SIG-M5 (cell line): Measurements from ENCODE around the gene BTG1.
A peak's percentile ranks its signal among the peaks of the same experiment; 100 is the strongest.
"Not testable (repeated sequence)": the region's sequence is repeated elsewhere in the genome, so short reads cannot be mapped to it uniquely, and the experiment has no call there.

Source experiments
- DNase-seq: peaks from one replicate; lab custom pipeline; 2025; lab: John Stamatoyannopoulos, UW

BTG1 gene

GRCh38 chr12:92149563-92149962, 3.9 kb upstream of the BTG1 start:
- no peak for DNase-seq

DNA sequence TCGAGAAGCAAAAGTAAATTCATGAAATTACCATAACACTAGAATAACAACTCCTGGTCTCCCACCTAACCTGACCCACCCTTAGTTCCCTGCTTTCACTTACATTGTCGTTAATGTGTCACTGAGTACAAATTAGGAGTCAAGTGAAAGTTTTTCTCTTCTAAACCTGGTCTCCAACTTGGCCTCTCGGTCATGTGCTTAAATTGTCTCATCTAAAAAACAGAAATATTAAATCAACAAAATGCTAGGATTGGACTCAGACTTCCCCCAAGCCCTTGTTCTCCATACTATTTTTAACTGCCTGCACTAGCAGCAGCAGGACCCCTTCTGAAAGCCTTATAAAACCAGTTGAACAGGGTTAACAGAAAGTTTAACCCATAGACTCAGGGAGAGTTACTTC, 1.8 kb upstream of the BTG1 start:
- DNase-seq = no peak

GRCh38 chr12:92146497-92147224, 1.0 kb upstream of the BTG1 start:
- no peak for DNase-seq

GRCh38 chr12:92145481-92145730, 240 bp downstream of the BTG1 start:
- DNase-seq = no peak

- no peak for DNase-seq
Measured at GRCh38 chr12:92144631-92145480, 790 bp downstream of the BTG1 start.

- peak; percentile 68 for DNase-seq
Measured at GRCh38 chr12:92143686-92144630, 1.7 kb downstream of the BTG1 start.

GRCh38 chr12:92143258-92143657, 2.4 kb downstream of the BTG1 start:
- DNase-seq = no peak

DNA sequence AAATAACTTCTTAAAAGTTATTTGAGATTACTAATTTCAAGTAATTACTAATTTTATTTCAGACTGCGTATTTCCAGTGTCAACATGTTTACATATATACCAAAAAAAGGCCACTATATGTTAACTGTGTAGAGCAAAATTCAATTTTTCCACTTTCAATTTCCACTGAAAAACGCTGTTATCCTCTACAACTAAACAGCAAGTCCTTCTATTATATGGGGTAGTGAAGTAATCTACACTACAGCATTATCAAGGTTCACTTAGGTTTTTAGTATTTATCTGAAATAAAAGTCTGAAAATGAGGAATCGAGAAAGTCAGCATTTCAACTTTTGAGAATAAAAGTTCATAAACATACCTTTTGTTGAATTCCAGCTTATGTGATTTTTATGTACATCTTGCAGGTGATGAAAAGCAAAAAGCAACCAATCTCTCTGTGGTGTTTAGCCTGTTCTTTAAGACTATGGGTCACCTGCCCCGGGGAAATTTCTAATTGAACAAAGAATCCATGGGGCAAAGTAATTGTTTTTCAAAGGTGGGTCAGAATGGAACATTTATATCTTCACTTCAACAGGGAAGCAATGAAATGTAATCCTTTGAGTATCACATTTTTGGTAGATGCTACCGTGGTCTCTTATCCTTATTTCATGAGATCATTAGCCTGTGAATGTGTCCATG, 3.3 kb downstream of the BTG1 start:
- DNase-seq = no peak

GRCh38 chr12:92141591-92142121, 4.0 kb downstream of the BTG1 start:
- DNase-seq = no peak

- DNase-seq = no peak
Measured at GRCh38 chr12:92140896-92141536, 4.6 kb downstream of the BTG1 start.

DNA sequence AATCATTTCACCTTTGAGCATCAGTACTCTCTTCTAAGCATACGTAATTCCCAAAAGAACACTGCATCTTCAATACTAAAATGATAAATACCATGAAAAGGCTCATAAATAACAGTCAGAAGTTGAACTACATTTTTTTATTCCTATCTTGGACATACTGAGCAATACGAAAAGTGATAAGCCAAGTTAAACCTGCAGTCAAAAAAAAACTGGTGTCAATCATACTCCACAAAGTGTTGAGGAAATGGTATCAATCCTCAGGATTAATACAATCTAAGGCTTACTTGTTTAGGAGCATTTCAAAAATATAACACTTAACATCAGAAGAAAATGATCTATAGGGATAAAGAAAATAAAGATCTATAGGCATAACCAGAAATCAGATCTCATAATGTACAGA, 5.5 kb downstream of the BTG1 start:
- no peak for DNase-seq

- no peak for DNase-seq
Measured at GRCh38 chr12:92139634-92140150, 6.0 kb downstream of the BTG1 start.

DNA sequence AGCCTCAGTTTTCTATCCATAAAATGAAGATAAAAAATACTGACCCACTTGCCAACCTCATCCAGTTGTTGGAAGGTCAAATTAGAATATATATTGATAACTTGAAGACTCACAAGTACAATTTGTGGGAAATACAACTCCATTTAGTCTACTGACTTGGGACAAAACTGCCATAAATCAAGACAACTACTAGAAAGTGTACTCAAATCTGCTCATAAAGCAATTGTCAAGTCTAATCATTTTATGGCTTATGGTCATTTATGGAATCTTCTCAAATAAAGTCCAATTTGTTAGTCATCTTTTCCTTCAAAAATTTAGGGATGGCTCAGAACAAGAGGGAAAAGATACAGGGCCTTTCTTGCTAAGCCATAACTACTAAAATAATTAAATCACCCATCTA, 7.0 kb downstream of the BTG1 start:
- no peak for DNase-seq

GRCh38 chr12:92138144-92138543, 7.5 kb downstream of the BTG1 start:
- no peak for DNase-seq

GRCh38 chr12:92136965-92137721, 8.5 kb downstream of the BTG1 start:
- no peak for DNase-seq

GRCh38 chr12:92136026-92136730, 9.5 kb downstream of the BTG1 start:
- DNase-seq = no peak

DNA sequence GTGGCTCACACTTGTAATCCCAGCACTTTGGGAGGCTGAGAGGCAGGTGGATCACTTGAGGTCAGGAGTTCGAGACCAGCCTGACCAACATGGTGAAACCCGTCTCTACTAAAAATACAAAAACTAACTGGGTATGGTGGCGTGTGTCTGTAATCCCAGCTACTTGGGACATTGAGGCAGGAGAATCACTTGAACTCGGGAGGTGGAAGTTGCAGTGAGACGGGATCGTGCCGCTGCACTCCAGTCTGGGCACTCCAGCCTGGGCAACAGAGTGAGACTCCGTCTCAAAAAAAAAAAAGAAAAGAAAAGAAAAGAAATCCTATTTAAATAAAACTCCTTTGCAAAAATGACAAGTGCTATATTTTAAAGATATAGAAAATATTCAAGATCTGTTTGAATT, 10.1 kb downstream of the BTG1 start:
- DNase-seq = not testable (repeated sequence)

- no peak for DNase-seq
Measured at GRCh38 chr12:92134638-92135274, 10.9 kb downstream of the BTG1 start.
